GM23338 (cell line): Measurements from ENCODE around the gene PCBP2.

Experiments
- CREB1 ChIP-seq: fragments of 250-450 bp; sonication (Bioruptor Pico); IDR thresholded peaks from 2 replicates; pipeline ENCODE4 v1.5.0; 2020; ENCODE audit warnings: low read depth, mild to moderate bottlenecking, moderate library complexity
- CTCF ChIP-seq, 2 experiments: fragments of 200-600 bp in 1 of 2; sonication (generic) in 1 of 2; conservative IDR thresholded peaks; 2 replicates each; pipeline versions ENCODE4 v1.5.1 to v1.6.1; 2016 to 2017; ENCODE audit warnings: antibody characterized with exemption in 2 of 2, low read depth in 2 of 2, mild to moderate bottlenecking in 2 of 2, moderate library complexity in 1 of 2
- EZH2 ChIP-seq: fragments of 200-600 bp; sonication (generic); IDR thresholded peaks from one replicate; pipeline ENCODE4 v1.8.0; 2017; ENCODE audit warnings: antibody characterized with exemption, mild to moderate bottlenecking, low read depth; ENCODE audit not compliant: unreplicated experiment
- EZH2phosphoT487 ChIP-seq: fragments of 200-600 bp; sonication (generic); IDR thresholded peaks from one replicate; pipeline ENCODE4 v1.8.1; 2018; ENCODE audit warnings: antibody characterized with exemption; ENCODE audit not compliant: unreplicated experiment
- POLR2AphosphoS5 ChIP-seq: IDR thresholded peaks from 2 replicates; pipeline ENCODE4 v1.6.1; 2016; ENCODE audit warnings: antibody characterized with exemption, low read depth
- STAT1 ChIP-seq: IDR thresholded peaks from one replicate; pipeline ENCODE4 v1.6.1; 2016; ENCODE audit warnings: antibody characterized with exemption; ENCODE audit not compliant: unreplicated experiment

GRCh38 chr12:53430116-53430515, 21.8 kb upstream of the PCBP2 start:
- TF ChIP-seq STAT1: no peak
- no peak for TF ChIP-seq CTCF (conservative IDR thresholded peaks at IDR 0.05; ENCODE audit: low read depth in 2 of 2)
- TF ChIP-seq EZH2phosphoT487: no peak
- no peak for TF ChIP-seq POLR2AphosphoS5
- TF ChIP-seq CREB1 (CRISPR knock-in tag): no peak
- no peak for TF ChIP-seq EZH2
